GM04504 (cell line): Measurements from ENCODE around the gene DLX3.

Source experiments
- DNase-seq: peaks from one replicate; pipeline ENCODE4 v3.0.0-alpha.2; 2012; ENCODE audit warnings: low read depth

DLX3 gene

DNA sequence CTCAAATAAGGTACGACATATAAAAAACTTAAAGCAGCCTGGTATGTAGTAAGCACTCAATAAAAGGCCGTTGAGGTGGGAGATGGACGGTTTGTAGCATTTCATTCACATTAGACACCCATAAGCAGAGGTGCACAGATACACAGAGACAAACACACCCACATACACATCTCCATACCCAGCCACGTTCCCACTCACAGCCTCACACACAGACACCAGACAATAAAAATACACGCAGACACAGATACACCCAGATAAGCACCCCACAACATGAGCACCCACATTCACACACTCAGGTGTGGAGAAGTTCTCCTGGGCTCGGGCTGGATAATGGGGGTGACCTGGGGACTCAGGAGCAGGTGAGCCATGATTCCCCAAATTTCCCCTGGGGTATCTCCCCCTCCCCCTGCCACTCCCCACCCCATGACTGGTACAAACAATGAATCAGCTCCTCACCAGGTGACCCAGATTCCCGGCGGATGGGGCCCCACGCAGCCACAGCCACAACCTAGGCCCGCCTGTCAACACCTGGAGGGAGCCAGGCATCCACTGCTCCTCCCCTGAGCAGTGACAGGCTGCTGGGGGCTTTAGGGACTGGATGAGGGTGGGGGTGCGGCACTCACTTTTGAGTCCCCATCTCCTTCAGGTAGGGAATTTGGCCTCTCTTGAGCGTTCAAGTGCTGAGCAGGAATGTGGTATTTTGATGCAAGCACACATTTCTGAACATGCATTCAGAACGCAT lies 2.7 kb downstream of the DLX3 start:
- DNase-seq: no peak

DNA sequence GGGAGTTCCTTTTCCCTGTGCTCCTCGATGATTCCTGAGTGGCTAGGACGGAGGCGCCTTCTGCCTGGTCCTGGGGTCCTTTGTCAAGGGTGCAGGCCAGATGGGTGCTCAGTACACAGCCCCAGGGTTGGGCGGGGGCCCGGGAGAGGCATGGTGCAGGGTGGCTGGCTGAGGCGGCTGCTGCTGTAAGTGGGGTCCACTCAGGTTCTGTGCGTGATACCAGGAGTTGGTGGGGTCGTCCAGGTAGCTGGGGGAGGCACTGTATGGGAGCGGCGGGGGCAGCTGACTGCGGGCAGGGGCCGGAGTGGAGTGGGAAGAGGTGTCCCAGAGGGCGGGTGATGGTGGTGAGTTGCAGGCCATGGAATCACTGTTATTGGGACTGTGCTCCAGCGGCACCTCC lies 3.6 kb downstream of the DLX3 start:
- DNase-seq: no peak

DNA sequence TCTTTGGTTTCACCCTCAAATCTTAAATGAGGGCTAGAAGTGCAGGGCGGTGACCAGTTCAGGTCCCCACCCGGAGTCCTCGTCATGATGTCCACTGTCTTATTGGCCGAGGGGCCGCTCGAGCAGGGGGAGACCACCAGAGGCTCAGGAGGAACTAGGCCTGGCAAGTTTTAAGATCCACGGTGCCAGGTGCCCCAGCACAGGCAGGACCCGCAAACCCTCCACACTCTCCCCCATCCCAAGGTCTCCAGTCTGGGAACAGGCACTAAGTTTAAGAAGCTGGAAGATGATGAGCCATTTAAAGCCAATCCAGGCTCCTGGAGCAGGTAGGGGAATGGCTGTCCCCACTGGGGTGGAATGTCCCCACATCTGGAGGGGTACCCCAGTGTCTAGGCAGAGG lies 4.1 kb downstream of the DLX3 start:
- no peak for DNase-seq

DNA sequence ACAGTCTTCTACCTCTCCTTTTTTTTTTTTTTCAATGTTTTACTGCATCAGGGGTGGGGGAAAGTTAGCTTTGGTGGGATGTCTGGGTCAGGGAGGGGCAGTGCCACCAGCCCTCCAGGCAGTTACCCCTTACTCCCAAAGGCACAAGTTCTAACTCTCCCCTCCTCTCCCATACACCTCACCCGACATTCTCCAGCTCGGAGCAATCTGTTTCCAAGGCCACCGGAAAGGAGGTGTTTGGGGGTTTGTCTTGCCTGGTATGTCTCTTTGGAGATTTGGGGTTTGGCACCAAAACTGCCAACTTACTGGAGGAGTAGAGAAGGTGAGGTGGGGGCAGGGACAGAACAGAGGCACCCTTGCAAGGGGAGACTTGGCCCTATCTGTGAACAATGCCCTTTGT lies 4.7 kb downstream of the DLX3 start:
- no peak for DNase-seq

DNA sequence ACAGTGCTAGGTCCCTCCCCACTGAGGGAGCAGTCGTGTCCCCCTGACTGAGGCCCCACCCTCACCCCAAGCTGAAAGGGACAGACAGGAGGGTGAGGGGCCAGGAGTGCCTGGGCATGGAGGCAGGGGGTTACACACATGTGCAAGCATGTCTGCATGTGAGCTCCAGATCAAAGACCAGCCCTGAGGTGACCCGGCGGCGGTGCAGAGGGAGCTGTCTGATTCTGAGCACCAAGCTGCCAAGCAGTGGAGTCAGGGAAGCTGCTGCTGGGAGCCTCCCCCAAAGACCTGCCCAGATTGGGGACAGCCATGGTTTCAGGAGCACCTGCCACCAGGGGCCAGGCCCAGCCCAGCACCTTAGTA lies 5.5 kb downstream of the DLX3 start:
- DNase-seq: no peak

DNA sequence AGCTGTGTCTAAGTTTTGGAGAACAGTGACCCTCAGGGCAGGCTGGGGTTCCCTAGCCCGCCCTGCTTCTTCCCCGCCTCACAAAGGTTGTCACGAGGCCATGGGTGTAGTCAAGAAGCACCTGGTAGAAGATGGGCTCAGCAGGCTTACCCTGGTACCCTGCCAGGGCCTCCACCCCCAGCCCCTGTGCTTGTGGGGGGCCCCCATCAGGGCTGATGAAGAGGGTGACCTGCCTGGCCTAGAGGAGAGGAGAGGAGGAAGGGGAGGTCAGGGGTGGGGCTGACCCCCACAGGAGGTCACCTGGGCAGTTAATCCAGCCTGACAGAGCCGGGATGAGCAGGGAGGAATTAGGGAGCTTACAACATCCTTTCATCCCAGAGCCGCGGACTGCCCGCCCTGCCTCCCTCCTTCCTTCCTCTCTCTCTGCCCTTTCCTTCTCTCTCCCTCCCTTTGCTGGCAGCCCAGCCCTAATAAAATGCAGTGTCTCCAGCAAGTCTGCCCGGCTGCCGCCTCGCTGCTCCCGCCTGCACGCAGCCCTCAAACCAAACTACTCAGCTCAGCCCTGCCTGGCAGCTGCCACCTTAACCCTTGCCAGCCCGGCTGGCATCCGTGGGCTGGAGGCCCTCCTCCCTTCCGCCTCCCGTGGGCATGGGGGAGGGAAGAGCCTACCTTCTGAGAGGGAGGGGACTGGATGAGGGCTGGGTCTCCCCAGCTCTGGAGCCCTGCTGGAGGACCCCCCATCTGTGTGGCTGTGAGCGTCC lies 7.2 kb downstream of the DLX3 start:
- DNase-seq: no peak

DNA sequence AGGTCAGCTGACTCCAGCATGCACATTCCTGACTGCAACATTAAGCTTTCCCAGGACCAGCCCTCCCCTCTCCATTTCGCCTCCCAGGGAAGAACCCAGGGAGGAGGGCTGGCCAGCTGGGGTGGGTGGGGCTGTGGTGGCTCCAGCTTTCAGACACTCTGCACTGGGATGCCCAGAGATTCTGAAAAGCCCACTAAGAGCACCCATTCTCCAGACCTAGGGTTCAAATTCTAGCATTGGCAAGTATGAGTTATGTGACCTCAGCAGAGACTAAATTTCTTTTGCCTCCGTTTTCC lies 7.8 kb downstream of the DLX3 start:
- DNase-seq: no peak

DNA sequence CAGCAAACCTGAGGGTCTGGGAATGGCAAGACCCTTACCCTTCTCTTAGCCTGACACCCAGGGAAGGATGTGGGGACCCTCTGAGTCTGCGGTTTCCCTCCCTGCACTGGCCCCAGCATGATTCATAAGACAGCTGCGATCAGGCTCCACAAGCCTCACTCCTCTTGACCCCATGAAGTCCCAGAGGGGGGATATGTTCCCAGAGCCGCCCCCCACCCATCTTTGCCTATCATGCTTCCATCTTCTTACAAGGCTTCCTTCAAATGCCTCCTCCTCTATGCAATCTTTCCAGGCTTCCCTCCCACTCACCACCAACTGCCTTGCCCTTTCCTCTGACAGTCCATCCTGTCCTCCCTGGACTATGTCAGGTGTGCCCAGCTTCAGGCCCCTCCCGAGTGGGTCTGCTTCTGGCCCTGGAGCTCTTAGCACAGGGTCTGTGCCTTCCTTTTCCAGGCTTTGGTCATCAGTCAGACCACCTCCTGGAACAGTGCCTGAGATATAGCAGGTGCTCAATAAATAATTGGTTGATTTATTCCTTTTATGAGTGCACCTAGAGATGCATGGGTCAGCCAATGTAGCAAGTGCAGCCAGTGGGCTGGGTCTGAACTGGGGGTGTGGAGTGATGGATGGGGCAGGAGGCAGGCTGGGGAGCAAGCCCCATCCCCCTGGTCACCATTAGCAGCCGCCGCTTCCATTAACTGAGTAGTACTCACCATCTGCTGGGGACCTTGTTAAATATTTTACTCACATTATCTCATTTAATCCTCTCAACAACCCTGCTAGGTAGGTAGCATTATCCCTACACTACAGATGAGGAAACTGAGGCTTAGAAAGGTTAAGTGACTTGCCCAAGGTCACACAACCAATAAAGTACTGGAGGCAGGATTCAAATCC lies 8.4 kb downstream of the DLX3 start:
- no peak for DNase-seq

DNA sequence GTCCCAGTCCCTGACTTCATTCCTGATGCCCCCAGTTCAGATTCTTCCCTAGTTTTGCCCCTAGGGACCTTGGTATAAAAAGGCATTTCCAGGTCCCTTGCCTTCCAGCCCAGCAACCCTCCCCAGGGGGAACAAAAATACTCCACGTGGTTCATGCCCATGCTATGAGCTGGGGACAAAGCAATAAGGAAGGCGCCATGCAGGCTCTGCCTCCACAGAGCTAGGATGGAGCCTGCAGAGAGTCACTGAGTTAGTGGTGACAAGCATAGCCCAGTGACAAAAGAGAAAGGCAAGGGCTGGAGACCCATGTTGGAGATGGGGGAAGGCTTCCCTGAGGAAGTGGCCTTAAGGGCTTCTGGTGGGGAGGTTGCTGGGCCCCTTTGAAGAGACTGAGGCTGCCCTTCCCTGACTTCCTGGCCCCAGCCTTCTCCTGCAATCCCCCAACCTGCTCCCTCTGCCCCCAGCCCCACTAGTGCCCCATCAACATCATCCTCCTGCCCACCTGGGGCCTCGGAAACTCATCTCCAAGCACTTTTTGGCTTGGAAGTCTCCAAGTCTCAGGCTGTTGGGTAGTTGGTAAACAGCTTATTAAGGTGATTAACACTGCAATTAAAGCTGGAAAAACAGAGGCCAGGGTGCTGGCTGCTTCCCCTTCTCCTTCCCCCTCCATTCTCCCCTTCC lies 9.6 kb downstream of the DLX3 start:
- no peak for DNase-seq

DNA sequence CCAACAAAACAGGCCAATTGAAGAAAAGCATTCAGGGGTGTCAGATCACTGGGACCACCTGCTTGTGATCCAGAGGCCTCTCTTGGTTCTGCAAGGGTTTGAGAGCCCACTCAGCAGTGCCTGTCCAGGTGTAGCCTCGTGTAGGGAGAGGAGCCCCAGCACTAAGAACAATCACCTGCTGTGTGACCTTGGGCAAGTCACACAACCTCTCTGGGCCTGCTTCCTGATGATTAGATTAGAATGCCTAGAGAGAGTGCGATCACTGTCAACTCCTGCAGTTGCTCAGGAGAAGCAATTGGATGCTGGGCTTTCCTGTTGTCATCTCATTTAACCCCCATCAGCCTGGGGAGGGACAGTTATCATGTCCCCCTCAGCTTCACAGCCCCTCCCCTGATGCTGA lies 10.2 kb downstream of the DLX3 start:
- no peak for DNase-seq

DNA sequence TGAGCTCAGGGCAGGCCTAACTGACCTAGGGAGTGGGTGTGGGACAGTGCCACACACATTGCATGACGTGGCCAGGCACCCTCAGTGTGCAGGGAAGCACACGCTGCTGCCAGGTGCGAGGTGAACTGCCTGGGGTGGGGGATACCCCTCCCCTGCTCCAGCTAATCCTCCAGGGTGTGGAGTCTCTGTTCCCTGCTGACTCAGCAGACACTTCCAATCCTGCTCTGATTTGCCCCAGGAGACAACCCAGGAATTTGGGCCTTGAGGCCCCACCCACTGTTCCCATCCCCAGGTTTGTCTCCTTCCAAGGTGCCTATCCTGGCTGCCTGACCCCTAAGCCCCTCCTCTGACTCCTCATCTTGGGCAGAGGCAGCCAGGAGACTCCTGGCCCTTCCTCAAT lies 10.7 kb downstream of the DLX3 start:
- DNase-seq: no peak

DNA sequence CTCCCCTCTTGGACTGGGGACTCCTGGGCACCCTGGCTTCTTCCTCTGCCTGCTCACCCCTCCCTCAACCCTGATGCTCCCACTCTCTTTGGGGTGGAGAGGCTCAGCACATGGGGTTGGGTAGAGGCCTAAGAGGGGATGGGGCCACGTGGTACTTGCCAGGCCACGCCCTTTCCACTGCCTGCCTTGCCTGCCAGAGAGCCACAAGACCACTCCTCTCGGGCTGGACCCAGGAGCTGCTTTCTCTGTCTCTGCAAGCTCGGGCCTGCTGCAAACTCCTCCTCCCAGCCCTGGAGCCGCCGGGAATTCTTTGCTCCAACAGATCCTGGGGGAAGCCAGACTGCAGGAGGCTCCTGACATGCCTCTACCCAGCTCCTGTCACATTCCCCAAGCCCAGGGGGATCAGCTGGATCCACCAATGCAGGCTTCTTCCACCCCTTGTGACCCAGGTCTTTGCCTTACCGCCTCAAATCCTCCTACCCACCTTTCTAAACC lies 14.3 kb downstream of the DLX3 start:
- no peak for DNase-seq

DNA sequence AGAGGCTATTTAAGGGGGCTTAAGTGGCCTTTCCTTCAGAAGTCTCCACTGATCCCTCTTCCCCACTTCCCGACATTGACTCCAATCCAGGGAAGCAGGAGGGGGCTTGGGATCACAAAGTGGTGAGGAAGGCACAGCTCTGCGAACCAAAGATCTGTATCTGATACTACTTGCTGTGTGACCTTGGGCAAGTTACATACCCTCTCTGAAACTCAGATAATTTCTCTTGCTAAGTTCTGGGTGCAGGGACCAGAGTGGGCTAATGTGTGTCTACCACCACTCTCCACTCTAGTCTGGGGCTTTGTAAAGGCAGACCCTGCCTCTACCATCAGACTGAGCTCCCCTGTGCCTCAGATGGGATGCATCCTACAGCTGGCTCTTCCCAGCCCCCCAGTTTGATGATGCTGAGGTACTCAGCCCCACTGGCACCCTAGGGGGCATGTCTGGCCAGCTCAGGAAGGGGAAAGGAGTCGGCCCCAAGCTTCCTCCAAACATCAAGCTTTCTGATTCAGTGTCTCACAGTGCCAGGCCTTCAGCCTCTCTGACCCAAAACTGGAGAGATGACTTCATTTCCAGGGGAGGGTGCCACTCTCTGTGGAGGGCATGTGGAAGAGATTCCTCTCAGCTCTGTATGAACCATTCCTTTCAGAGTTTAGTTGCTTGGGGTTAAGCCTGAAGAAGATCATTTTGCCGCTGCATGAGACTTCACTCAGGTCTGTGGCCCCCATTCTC lies 15.1 kb downstream of the DLX3 start:
- no peak for DNase-seq

DNA sequence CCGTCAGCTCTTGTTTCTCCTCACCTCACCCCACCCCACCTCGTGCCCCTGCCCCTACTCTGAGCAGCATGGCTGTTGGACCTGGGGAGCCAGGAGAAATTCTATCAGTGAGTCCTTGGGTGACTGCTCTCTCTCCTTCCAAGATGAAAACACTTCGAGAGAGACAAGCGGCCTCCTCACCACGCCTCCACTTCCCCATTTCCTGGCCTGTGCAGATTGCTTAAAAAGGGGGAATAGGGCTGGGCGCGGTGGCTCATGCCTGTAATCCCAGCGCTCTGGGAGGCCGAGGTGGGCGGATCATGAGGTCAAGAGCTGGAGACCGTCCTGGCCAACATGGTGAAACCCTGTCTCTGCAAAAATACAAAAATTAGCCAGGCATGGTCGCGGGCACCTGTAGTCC lies 16.5 kb downstream of the DLX3 start:
- no peak for DNase-seq

DNA sequence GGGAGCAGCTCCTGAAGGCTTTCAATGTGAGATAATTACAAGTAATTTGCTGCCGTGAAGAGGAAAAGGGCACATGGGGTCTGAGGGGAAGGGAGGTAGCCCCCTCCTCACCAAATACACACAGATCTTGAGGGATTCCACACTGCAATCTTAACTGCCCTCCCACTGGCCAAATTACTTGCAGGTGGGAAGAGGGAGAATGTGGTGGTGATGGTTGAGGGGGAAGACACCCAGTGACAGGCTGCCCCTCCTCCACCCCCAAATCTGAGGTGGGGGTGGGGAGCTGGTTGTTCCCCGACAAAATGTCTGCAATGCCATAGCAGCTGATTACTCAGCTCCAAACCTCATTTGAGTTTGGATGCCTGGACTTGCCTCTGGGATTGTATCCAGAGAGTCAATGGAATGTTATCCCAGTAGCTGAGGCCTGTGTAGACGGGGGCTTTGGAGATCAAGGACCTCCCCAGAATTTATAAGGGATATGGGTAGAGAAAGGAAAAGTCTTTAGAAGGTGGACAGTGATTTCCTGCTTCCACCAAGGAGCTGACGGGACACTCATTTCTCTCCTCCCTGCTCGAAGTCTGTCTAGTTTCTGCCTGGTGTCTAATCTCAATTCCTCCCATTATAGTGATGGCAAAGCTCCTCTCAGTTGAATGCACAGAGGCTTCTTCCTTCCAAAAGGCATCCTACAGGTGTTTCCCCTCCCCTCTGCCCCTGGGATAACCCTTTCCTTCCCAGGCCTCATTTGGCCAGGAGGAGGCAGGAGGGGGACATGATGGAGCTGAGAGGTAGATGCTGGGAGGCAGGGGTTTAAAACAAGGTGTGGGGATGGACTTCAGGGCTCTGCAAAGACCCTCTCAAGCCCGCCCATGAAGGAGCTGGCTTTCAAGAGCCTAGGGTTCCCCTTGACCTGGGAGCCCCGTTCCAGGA lies 17.3 kb downstream of the DLX3 start:
- no peak for DNase-seq

DNA sequence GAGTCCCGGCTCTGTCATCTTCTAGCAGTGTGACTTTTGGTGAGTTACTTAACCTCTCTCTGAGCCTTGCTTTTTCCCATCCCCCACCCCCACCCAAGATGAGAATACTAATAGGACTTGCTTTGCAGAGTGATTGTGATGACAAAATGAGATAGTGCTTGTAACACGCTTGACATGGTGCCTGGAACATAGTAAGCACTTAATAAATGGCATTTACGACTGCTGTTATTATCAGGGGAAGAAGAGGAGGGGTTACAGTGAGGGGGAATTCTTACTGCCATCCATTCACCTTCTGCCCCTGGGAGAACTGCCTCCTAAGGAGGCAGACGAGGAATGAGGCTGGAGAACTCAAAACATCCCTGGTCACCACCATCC lies 18.2 kb downstream of the DLX3 start:
- DNase-seq: no peak

DNA sequence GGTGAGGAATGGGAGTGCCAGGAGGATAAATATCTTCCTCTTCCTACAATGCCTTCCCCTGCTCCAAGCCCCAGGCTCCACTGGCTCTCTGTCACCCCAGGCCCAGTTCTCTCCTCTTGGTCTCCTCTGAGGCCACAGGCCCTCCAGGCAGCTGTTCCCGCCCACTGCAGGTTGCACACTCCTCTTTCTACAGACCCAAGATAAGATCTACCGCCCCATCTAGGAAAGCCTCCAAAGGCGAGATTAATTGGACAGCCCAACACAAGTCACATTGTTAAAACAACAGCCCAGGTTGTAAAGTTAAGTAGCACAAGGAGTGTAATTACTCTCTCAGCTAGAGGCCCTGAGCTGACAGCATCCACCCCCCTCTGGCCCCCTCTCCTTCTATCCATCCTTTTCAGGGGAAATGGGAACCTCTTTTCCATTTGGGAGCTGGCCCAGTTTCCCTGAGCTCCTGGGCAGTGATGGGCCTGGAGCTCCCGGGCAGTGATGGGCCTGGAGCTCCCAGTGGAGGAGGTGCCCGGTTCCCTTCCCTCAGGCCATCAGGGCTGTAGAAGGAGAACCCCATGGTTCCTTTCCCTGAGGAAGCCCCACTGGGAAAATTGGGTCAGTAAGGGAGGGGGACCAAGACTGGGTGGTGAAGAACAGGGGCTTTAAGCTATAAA lies 18.7 kb downstream of the DLX3 start:
- DNase-seq: no peak

DNA sequence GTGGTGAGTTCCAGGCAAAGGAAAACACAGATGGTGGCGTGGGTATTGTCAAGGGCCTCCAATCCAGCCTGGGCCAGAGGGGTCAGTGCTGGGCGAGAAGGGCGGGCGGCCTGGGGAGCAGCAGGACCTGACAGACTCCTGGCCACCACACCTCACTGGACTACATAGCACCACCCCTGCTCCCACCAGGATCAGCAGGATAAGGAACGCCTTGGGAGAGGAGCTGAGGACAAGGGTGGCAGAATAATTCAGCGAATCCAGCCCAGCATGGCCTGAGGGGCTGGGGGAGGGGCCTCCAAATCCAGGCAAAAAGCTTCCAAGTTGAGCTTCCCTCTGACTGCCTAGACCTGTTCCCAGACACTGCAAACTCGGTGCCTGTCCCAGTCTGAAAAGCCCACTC lies 19.5 kb downstream of the DLX3 start:
- DNase-seq: no peak

DNA sequence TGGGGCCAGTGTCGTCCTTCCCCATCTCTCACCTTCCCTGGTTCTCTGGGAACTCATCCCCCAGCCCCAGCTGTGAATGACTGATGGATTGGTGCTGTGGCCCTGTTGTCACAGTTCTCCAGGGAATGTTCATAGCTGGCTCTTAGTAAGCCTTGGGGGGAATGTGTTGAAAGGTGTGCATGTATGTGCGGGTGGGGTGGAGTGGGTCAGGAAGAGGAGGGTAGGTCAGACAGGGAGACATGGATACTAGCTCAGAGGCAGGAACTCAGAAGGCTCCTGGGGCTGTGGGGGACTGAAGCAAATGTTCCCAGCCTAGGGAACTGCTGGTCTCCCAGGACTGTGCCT lies 21.8 kb downstream of the DLX3 start:
- no peak for DNase-seq
